HUES48 (cell line): ENCODE results near the gene MTFP1.
"Not testable (repeated sequence)": the region's sequence is repeated elsewhere in the genome, so short reads cannot be mapped to it uniquely, and the experiment has no call there.

Experiments
- H3K27ac ChIP-seq: one replicate; pipeline ENCODE4 v1.7.0; 2013; ENCODE audit warnings: low read depth, low read length, inconsistent platforms
- H3K27me3 ChIP-seq: 2 replicates; pipeline ENCODE4 v1.6.1; 2013; ENCODE audit warnings: mild to moderate bottlenecking, low read length; ENCODE audit not compliant: control insufficient read depth, insufficient read depth
- H3K36me3 ChIP-seq: 2 replicates; pipeline ENCODE4 v1.6.1; 2013; ENCODE audit warnings: low read length; ENCODE audit not compliant: control insufficient read depth, insufficient read depth
- H3K4me1 ChIP-seq: 2 replicates; pipeline ENCODE4 v1.6.1; 2013; ENCODE audit warnings: mild to moderate bottlenecking, low read length; ENCODE audit not compliant: control insufficient read depth, insufficient read depth
- H3K4me3 ChIP-seq: 2 replicates; pipeline ENCODE4 v1.5.1; 2013; ENCODE audit warnings: mild to moderate bottlenecking, low read depth, low read length
- H3K9ac ChIP-seq: 2 replicates; pipeline ENCODE4 v1.6.1; 2013; ENCODE audit warnings: mild to moderate bottlenecking, low read depth, low read length, moderate library complexity
- H3K9me3 ChIP-seq: 2 replicates; pipeline ENCODE4 v1.6.1; 2013; ENCODE audit warnings: low read length; ENCODE audit not compliant: control insufficient read depth, insufficient read depth

The MTFP1 gene

DNA sequence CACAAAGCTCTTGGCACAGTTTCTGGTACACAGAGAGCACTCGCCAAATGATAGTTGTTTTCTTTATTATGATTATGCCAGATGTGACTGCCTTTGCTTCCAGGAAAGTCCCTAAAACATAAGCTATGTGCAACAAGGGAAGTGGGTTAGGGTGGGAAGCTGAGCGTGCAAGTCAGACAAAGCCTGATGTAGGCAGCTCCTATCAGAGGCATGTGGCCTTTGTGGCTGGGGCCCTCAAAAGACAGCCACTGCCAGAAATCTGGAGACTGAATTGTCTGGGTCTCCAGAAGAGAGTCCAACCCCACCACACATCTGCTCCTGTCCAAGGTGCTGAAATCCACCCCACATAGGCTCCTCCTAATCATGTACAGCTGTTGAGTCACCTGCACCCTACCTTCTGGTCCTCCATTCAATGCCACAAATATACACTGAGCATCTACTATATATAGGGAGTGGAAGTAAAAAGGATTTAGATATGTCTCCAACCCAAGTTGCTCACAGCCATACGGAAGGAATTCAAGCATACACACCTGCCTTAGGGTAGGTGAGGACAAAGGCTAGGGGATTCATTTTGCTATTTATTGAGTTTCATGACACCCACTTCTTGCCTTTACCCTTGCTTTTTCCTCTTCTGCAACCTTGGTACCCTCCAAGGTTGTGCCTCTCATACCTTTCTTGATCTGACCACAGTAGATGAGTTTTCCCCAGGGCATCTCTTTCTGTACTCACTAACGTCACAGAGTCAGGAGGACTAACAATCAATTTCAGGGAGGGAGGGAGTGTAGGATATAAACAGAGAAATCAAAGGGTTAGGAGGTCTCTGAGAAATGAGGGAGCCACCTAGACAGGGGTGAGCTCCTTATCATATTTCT is 33.8 kb downstream of the MTFP1 start:
- no peaks in the 10 kb centered on the region for H3K27me3 ChIP-seq
- H3K9ac ChIP-seq, result no peak overlapping the region
- H3K4me3 ChIP-seq, result no peak overlapping the region
- no peaks in the 10 kb centered on the region for H3K36me3 ChIP-seq
- no peaks in the 10 kb centered on the region for H3K4me1 ChIP-seq
- H3K9me3 ChIP-seq, result no peaks in the 10 kb centered on the region
- H3K27ac ChIP-seq, result no peak overlapping the region

GRCh38 chr22:30460147-30460546 is 34.6 kb downstream of the MTFP1 start:
- Histone ChIP-seq H3K27me3 (no peaks in the 10 kb centered on the region; the same call in 1 of the 2 replicates), H3K36me3 (no peaks in the 10 kb centered on the region), H3K27ac (no peak overlapping the region), H3K4me1 (no peaks in the 10 kb centered on the region), H3K4me3 (no peak overlapping the region), H3K9me3 (no peaks in the 10 kb centered on the region), H3K9ac (no peak overlapping the region)

GRCh38 chr22:30460555-30460954 is 35.0 kb downstream of the MTFP1 start:
- not testable (repeated sequence) for H3K27ac ChIP-seq

DNA sequence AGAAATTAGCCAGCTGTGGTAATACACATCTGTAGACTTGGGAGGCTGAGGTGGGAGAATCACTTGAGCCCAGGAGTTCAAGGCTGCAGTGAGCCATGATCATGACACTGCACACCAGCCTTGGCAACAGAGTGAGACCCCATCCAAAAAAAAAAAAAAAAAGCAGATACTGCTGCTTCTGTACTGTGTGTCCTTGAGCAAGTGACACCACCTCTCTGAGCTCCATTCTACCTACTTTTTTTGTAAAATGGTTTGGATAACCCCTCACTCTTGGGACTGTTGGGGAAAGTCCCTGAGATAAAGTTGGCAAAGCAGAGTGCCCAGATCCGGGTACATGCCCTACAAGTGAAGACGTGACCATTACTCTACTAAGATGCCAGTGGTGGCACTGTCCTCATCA is 43.6 kb downstream of the MTFP1 start:
- Histone ChIP-seq H3K27me3 (no peaks in the 10 kb centered on the region; the same call in 1 of the 2 replicates), H3K36me3 (no peaks in the 10 kb centered on the region), H3K9me3 (no peaks in the 10 kb centered on the region), H3K4me1 (no peaks in the 10 kb centered on the region), H3K27ac (no peak overlapping the region), H3K4me3 (no peak overlapping the region), H3K9ac (no peak overlapping the region)

More at GRCh38 chr22:30460555-30460954, 35.0 kb downstream of the MTFP1 start:
- not testable (repeated sequence) for H3K36me3 ChIP-seq, H3K9me3 ChIP-seq, H3K27me3 ChIP-seq, H3K4me1 ChIP-seq, H3K9ac ChIP-seq, H3K4me3 ChIP-seq

DNA sequence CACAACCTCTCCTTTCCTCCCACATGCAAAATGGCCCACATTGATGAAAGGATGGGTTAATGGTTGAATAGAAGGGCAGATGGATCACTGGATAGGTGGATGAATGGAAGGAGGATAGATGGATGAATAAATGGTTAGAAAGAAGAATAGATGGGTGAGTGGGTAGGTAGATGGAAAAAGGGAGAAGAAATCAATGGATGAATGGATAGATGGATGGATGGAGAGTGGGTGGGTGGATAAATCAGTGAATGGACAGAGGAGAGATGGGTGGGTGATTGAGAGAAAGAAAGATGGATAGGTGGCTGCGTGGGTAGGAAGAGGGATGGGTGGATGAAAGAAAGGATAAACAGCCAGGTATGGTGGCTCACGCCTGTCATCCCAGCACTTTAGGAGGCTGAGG is 45.1 kb downstream of the MTFP1 start:
- Histone ChIP-seq H3K27me3 (no peaks in the 10 kb centered on the region; the same call in 1 of the 2 replicates), H3K4me1 (no peaks in the 10 kb centered on the region), H3K4me3 (no peak overlapping the region), H3K9ac (no peak overlapping the region), H3K27ac (no peak overlapping the region), H3K36me3 (no peaks in the 10 kb centered on the region), H3K9me3 (no peaks in the 10 kb centered on the region)

DNA sequence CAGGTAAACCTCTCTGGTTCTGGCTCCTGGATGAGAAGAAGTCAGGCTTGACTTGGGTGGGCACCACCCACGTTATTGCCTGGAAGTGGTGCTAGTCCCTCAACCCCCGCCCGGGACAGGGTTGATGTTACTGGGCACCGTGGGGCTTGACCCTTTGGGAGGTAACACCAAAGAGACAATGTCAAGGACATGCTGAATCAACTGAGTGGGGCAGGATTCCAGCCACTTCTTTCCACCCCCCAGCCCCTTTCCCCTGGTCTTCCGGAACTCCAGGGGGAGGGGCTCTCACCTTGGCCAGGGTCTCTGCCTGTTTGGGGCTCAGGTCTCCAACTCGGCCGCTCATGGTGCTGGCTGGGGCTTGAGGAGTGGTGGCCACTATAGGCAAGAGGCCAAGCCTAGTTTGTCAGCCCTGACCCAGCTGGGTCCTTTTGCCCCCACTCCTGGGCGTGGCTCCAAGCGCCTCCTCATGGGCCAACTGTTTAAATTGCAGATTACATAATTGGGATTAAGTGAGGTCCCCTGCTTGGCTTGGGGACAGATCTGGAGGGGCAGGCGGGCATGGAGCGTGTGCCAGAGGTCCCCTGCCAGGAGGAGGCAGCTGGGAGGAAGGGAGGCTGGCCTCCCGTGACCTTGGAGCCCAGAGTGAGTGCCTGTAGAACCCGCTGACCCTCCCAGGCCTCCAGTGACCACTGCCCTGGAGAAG is 46.2 kb downstream of the MTFP1 start, which contains the start of gene SEC14L3:
TSS of gene SEC14L3 (minus strand) at position 402 of the 703 bp plus-strand sequence. CDS start at position 343, 59 bp downstream.
- Histone ChIP-seq H3K27ac (no peak within 1 kb of the TSS), H3K9me3 (no peaks in the 10 kb centered on the region), H3K9ac (no peak within 1 kb of the TSS), H3K4me1 (no peaks in the 10 kb centered on the region; the same call in 1 of the 2 replicates), H3K4me3 (no peak within 1 kb of the TSS), H3K27me3 (no peaks in the 10 kb centered on the region; the same call in 1 of the 2 replicates), H3K36me3 (no peaks in the 10 kb centered on the region)

DNA sequence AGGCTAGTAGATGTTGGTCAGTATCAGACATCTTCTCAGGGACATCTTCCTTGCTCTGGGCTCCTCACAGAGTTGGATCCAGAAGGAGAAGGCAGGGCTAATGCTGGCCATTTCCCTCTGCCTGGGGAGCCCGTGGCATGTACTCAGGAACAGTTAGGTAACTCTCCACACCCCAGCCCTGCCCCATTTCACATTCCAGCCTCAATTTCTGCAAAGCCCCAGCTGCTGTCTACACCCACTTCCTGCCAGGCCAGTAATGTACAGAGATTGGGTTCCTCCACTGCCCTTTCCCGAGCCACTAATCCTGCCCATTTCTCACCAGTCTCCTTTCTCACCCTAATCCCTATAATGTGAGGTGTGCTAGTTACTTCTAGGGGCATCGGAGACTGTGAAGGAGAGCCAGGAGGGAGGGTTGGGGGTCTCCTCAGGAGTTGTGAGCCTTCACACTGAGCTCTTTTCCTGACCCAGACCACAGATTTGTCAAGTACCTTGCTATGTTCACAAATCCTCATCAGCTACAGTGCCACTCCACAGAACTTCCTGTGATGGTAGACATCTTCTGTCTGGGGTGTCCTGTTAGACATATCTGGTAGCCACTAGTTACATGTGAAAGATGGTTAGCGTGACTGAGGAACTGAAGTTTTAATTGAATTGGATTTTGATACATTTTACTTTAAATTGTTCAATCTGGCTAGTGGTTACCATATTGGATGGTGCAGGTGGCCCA is 47.6 kb downstream of the MTFP1 start:
- Histone ChIP-seq H3K9ac (no peak overlapping the region), H3K27me3 (no peaks in the 10 kb centered on the region; the same call in 1 of the 2 replicates), H3K9me3 (no peaks in the 10 kb centered on the region), H3K4me3 (no peak overlapping the region), H3K36me3 (no peaks in the 10 kb centered on the region), H3K27ac (no peak overlapping the region), H3K4me1 (no peaks in the 10 kb centered on the region; the same call in 1 of the 2 replicates)

DNA sequence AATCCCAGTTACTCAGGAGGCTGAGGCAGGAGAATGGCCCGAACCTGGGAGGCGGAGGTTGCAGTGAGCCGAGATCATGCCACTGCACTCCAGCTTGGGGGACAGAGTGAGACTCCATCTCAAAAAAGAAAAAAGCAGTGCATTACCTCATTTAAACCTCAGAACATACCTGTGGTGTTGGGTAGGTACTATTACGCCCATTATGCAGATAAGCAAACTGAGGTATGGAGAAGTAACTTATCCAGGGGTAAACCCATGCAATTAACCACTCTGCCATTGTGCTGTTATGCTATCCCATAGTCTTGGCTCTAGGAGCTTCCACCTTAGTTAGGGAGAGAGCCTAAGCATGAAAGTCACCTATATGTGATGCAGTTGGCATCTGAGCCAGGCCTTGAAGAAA is 48.6 kb downstream of the MTFP1 start:
- H3K27me3 ChIP-seq, result no peaks in the 10 kb centered on the region; the same call in 1 of the 2 replicates
- H3K36me3 ChIP-seq, result no peaks in the 10 kb centered on the region
- no peak overlapping the region for H3K4me3 ChIP-seq
- H3K9ac ChIP-seq, result no peak overlapping the region
- H3K27ac ChIP-seq, result no peak overlapping the region
- no peaks in the 10 kb centered on the region; the same call in 1 of the 2 replicates for H3K4me1 ChIP-seq
- H3K9me3 ChIP-seq, result no peaks in the 10 kb centered on the region

GRCh38 chr22:30474683-30475424 is 49.3 kb downstream of the MTFP1 start:
- no peak overlapping the region for H3K27ac ChIP-seq
- H3K4me1 ChIP-seq, result no peaks in the 10 kb centered on the region; the same call in 1 of the 2 replicates
- no peak overlapping the region for H3K4me3 ChIP-seq
- H3K9ac ChIP-seq, result no peak overlapping the region
- H3K27me3 ChIP-seq, result no peaks in the 10 kb centered on the region; the same call in 1 of the 2 replicates
- H3K36me3 ChIP-seq, result no peaks in the 10 kb centered on the region
- no peaks in the 10 kb centered on the region for H3K9me3 ChIP-seq
